ENCODE results near the gene GRIN3B.
A peak's percentile ranks its signal among the peaks of the same experiment; 100 is the strongest.

The GRIN3B gene

DNA sequence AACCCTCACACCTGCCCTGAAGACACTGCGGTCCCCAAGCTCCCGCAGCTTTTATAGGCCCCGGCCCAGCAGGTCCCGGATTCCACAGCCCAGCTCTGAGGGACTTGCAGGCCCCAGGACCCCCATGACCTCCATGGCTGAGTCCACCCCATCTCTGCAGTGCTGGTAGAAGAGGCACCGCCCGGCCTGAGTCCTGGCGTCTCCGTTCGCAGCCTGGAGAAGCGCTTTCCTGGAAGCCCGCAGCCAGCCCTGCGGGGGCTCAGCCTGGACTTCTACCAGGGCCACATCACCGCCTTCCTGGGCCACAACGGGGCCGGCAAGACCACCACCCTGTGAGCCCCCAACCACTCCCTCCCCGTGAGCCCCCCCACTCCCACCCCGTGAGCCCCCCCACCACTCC, 48.9 kb downstream of the GRIN3B start:
- H3K9ac ChIP-seq: no peak overlapping the region
- H3K4me3 ChIP-seq: no peak overlapping the region
- H3K9me3 ChIP-seq (replicated peaks in 1 of 11): no peaks in the 10 kb centered on the region; a peak in 1 of 22 replicates
- H3K4me2 ChIP-seq: no peak overlapping the region
- H3K27me3 ChIP-seq: no peaks in the 10 kb centered on the region
- H3K27ac ChIP-seq: no peak overlapping the region
- H3K4me1 ChIP-seq: peaks cover 0 to 34% (median 18%) of the 10 kb centered on the region in 10 experiments; a peak in 16 of 20 replicates
- peaks cover 0 to 8% (median 0%) of the 10 kb centered on the region in 11 experiments; a peak in 2 of 22 replicates for H4K20me1 ChIP-seq
- H3K36me3 ChIP-seq: peaks cover 0 to 58% (median 0%) of the 10 kb centered on the region in 11 experiments; a peak in 7 of 22 replicates
- TF ChIP-seq Cebpa-rat (IDR thresholded peaks at IDR 0.05): no peak

DNA sequence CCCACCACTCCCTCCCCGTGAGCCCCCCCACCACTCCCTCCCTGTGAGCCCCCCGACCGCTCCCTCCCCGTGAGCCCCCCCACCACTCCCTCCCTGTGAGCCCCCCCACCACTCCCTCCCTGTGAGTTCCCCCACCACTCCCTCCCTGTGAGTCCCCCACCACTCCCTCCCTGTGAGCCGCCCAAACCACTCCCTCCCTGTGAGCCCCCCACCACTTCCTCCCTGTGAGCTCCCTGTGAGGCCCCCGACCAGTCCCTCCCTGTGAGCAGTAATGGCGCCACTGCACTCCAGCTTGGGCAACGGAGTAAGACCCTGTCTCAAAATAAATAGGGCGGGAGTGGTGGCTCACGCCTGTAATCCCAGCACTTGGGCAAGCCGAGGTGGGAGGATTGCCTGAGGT, 49.6 kb downstream of the GRIN3B start:
- Histone ChIP-seq H3K4me2 (0 out of 22 replicates have a peak overlapping the region, but pooled peaks of 1 of the 11 experiments have one; percentile 23), H3K36me3 (peaks cover 0 to 59% (median 0%) of the 10 kb centered on the region in 11 experiments; a peak in 7 of 22 replicates), H3K4me1 (peaks cover 0 to 29% (median 15%) of the 10 kb centered on the region in 10 experiments; a peak in 16 of 20 replicates), H3K9ac (no peak overlapping the region), H3K27me3 (no peaks in the 10 kb centered on the region), H3K4me3 (no peak overlapping the region), H4K20me1 (peaks cover 0 to 10% (median 0%) of the 10 kb centered on the region in 11 experiments; a peak in 3 of 22 replicates), H3K9me3 (replicated peaks in 1 of 11) (no peaks in the 10 kb centered on the region; a peak in 1 of 22 replicates), H3K27ac (0 out of 22 replicates have a peak overlapping the region, but pooled peaks of 1 of the 11 experiments have one; percentile 30)
- peak in 2 of 11 experiments; percentile 39 to 74; a peak in 1 of 22 replicates for TF ChIP-seq Cebpa-rat (IDR thresholded peaks at IDR 0.05)

DNA sequence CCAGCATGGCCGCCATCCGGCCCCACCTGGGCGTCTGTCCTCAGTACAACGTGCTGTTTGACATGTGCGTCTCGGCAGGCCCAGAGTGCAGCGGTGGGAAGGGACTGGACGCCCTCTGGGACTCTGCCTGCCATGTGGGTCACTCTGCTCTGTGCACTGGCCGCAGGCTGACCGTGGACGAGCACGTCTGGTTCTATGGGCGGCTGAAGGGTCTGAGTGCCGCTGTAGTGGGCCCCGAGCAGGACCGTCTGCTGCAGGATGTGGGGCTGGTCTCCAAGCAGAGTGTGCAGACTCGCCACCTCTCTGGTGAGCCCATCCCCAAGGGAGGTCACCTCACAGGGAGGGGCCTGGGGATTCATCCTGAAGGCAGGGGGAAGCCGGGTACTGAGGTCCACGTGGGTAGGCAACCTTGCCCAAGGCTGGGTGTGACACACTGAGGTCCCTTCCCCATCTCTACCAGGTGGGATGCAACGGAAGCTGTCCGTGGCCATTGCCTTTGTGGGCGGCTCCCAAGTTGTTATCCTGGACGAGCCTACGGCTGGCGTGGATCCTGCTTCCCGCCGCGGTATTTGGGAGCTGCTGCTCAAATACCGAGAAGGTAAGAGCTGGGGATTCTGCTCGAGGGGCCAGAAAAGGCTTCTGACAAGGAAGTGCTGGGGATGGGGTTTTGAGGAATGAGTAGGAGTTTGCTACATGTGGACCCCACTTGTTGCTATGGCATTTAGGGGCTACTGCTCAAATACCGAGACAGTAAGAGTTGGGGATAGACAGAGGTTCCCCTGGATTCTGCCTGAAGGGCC, 51.0 kb downstream of the GRIN3B start:
- Histone ChIP-seq H3K4me1 (peaks cover 0 to 23% (median 11%) of the 10 kb centered on the region in 10 experiments; a peak in 16 of 20 replicates), H4K20me1 (peaks cover 0 to 10% (median 0%) of the 10 kb centered on the region in 11 experiments; a peak in 4 of 22 replicates), H3K9ac (no peak overlapping the region), H3K9me3 (replicated peaks in 1 of 11) (no peaks in the 10 kb centered on the region; a peak in 1 of 22 replicates), H3K36me3 (peaks cover 0 to 66% (median 0%) of the 10 kb centered on the region in 11 experiments; a peak in 7 of 22 replicates), H3K4me3 (no peak overlapping the region), H3K27me3 (no peaks in the 10 kb centered on the region), H3K27ac (no peak overlapping the region; a peak in 1 of 22 replicates), H3K4me2 (no peak overlapping the region)
- no peak for TF ChIP-seq Cebpa-rat (IDR thresholded peaks at IDR 0.05)

DNA sequence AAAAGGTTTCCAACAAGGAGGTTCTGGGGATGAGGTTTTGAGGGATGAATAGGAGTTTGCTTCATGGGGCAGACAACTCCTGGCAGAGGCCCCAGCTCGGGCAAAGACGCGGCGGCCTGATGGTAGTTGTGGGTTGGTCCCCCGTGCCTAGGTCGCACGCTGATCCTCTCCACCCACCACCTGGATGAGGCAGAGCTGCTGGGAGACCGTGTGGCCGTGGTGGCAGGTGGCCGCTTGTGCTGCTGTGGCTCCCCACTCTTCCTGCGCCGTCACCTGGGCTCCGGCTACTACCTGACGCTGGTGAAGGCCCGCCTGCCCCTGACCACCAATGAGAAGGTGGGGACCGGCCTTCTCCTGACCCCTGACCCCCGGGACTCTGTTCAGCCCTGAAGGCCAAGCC, 51.6 kb downstream of the GRIN3B start:
- H3K9ac ChIP-seq: no peak overlapping the region
- no peak overlapping the region for H3K27ac ChIP-seq
- H3K36me3 ChIP-seq: peaks cover 0 to 63% (median 0%) of the 10 kb centered on the region in 11 experiments; a peak in 7 of 22 replicates
- TF ChIP-seq Cebpa-rat (IDR thresholded peaks at IDR 0.05): no peak
- H3K27me3 ChIP-seq: no peaks in the 10 kb centered on the region
- no peak overlapping the region for H3K4me3 ChIP-seq
- H3K9me3 ChIP-seq (replicated peaks in 1 of 11): no peaks in the 10 kb centered on the region; a peak in 1 of 22 replicates
- H4K20me1 ChIP-seq: peaks cover 0 to 14% (median 0%) of the 10 kb centered on the region in 11 experiments; a peak in 4 of 22 replicates
- H3K4me2 ChIP-seq: no peak overlapping the region
- peaks cover under 1 to 20% (median 8%) of the 10 kb centered on the region in 10 experiments; a peak in 14 of 20 replicates for H3K4me1 ChIP-seq

DNA sequence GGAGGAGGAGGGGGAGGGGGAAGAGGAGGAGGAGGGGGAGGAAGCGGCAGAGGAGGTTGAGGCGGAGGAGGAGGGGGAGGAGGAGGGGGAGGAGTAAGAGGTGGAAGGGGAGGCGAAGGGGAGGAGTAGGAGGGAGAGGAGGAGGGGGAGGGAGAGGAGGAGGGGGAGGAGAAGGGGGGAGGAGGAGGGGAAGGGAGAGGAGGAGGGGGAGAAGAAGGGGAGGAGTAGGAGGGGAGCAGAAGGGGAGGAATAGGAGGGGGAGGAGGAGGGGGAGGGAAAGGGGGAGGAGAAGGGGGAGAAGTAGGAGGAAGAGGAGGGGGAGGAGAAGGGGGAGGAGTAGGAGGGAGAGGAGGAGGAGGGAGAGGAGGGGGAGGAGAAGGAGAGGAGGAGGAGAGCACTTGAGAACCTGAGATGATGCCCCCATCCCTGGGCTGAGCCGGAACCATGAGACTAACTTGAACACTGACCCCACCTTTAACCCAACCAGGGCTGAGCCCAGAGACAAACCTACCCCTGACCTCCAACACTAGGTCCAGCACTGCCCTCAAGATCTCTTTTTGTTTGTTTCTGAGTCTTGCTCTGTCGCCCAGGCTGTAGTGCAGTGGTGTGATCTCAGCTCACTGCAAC, 52.2 kb downstream of the GRIN3B start:
- no peak overlapping the region for H3K27ac ChIP-seq
- no peaks in the 10 kb centered on the region for H3K9me3 ChIP-seq (replicated peaks in 1 of 11)
- TF ChIP-seq Cebpa-rat (IDR thresholded peaks at IDR 0.05): no peak
- peaks cover 0 to 15% (median 0%) of the 10 kb centered on the region in 11 experiments; a peak in 4 of 22 replicates for H4K20me1 ChIP-seq
- H3K36me3 ChIP-seq: peaks cover 0 to 57% (median 0%) of the 10 kb centered on the region in 11 experiments; a peak in 6 of 22 replicates
- H3K27me3 ChIP-seq: no peaks in the 10 kb centered on the region
- peaks cover 6 to 20% (median 8%) of the 10 kb centered on the region in 10 experiments for H3K4me1 ChIP-seq
- H3K4me3 ChIP-seq: no peak overlapping the region
- no peak overlapping the region for H3K9ac ChIP-seq
- no peak overlapping the region for H3K4me2 ChIP-seq

DNA sequence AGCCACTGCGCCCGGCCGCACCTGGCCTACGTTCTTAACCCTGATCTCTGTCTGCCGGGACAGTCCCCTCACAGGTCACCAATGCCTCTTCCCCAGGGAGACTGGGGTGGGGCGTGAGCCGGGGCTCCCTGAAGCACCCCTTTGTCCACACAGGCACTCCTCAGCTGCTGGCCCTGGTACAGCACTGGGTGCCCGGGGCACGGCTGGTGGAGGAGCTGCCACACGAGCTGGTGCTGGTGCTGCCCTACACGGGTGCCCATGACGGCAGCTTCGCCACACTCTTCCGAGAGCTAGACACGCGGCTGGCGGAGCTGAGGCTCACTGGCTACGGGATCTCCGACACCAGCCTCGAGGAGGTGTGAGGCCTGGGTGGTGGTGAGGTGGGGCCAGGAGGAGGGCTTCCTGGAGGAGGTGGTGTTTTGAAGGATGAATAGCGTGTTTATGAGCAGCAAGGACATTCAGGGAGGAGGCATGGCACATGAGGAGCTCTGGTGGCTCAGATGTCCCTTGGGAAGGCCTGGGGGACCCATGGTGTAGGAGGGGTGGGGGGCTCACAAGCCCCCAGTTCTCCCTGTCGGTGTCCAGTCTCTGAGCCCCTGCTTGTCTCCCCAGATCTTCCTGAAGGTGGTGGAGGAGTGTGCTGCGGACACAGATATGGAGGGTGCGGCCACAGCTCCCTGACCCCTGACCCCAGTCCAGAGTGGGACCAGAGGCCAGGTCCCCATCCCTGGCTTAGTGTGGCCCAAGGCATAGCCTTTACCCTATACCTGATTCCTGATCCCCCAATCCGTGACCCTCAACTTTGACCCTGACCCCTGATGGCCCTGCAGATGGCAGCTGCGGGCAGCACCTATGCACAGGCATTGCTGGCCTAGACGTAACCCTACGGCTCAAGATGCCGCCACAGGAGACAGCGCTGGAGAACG, 53.2 kb downstream of the GRIN3B start:
- no peak overlapping the region for H3K9ac ChIP-seq
- H3K4me1 ChIP-seq: peaks cover 14 to 29% (median 17%) of the 10 kb centered on the region in 10 experiments
- peaks cover 0 to 15% (median 0%) of the 10 kb centered on the region in 11 experiments; a peak in 4 of 22 replicates for H4K20me1 ChIP-seq
- H3K9me3 ChIP-seq (replicated peaks in 1 of 11): no peaks in the 10 kb centered on the region
- no peak overlapping the region for H3K4me3 ChIP-seq
- H3K27ac ChIP-seq: no peak overlapping the region
- TF ChIP-seq Cebpa-rat (IDR thresholded peaks at IDR 0.05): no peak
- no peak overlapping the region for H3K4me2 ChIP-seq
- peaks cover 0 to 56% (median 0%) of the 10 kb centered on the region in 11 experiments; a peak in 5 of 22 replicates for H3K36me3 ChIP-seq
- H3K27me3 ChIP-seq: no peaks in the 10 kb centered on the region

DNA sequence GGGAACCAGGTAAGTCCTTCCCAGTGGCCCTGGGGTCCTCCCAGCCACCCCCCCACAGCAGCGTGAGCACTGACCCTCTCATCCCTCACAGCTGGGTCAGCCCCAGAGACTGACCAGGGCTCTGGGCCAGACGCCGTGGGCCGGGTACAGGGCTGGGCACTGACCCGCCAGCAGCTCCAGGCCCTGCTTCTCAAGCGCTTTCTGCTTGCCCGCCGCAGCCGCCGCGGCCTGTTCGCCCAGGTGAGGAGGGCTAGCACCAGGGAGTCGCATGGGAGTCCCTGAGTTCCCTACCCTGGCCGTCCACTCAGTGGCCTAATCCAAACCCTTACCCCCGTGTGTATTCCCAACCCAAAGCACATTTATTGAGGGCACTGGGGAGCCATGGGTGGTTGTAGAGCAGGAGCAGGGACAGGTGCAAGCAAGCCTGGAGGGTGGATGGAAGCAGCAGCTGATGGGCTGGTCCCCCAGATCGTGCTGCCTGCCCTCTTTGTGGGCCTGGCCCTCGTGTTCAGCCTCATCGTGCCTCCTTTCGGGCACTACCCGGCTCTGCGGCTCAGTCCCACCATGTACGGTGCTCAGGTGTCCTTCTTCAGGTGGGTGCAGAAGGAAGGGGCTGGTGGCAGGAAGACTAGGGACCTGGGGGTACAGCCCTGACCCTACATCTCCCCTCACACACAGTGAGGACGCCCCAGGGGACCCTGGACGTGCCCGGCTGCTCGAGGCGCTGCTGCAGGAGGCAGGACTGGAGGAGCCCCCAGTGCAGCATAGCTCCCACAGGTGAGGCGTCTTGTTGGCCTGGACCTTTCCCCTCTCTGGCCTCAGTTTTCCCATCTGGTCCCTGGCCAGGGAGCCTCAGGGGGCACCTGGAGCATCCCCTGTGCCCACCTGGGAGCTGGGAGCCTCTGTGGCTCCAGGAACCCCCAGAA, 54.1 kb downstream of the GRIN3B start:
- no peak overlapping the region for H3K27ac ChIP-seq
- H3K9me3 ChIP-seq (replicated peaks in 1 of 11): no peaks in the 10 kb centered on the region
- peaks cover 14 to 35% (median 23%) of the 10 kb centered on the region in 10 experiments for H3K4me1 ChIP-seq
- H3K27me3 ChIP-seq: no peaks in the 10 kb centered on the region
- H3K36me3 ChIP-seq: peaks cover 0 to 56% (median 0%) of the 10 kb centered on the region in 11 experiments; a peak in 5 of 22 replicates
- H3K4me3 ChIP-seq: no peak overlapping the region
- H3K9ac ChIP-seq: no peak overlapping the region
- peaks cover 0 to 15% (median 0%) of the 10 kb centered on the region in 11 experiments; a peak in 4 of 22 replicates for H4K20me1 ChIP-seq
- TF ChIP-seq Cebpa-rat (IDR thresholded peaks at IDR 0.05): no peak
- no peak overlapping the region for H3K4me2 ChIP-seq

Measured in BLaER1 treated with 17β-estradiol and CSF1 and Interleukin-3, amounts not matched to agents 10 nM and 100 nM (cell line).